NT2/D1 (cell line): ENCODE data around the gene CYP24A1.

Source experiments
- YY1 ChIP-seq: IDR thresholded peaks from 2 replicates; pipeline ENCODE4 v1.6.1; 2011; ENCODE audit not compliant: insufficient read length, insufficient read depth
- ZNF274 ChIP-seq: IDR thresholded peaks from 2 replicates; pipeline ENCODE4 v1.6.1; 2011; ENCODE audit warnings: mild to moderate bottlenecking, low read depth, low read length

DNA sequence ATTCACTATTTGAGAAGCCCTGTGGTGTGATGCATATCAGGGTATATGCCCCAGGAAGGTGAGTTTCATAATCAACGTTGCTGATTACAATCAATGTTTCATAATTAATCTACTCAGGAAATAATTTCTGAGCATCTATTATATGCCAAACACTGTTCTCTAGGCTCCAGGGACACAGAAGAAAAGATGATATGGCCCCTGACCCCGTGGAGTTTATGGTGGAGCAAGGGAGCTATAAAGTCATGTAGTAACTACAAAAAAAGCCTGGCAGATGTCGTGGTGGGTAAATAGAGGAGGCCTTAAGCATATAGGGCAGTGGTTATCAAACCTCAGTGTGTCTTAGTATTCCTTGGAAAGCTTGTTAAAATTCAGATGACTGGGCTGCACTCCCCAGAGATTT, 63.3 kb downstream of the CYP24A1 start:
- TF ChIP-seq ZNF274 (no peak), YY1 (no peak)
